HG03139 (cell line): ENCODE measurements around the gene TNRC6C.
"Not testable (repeated sequence)": the region's sequence is repeated elsewhere in the genome, so short reads cannot be mapped to it uniquely, and the experiment has no call there.

ENCODE experiments used
- ATAC-seq: cut with Tn5 transposase; IDR thresholded peaks from one replicate; pipeline ENCODE4 v1.9.1; 2021; ENCODE audit not compliant: unreplicated experiment

The TNRC6C gene

DNA sequence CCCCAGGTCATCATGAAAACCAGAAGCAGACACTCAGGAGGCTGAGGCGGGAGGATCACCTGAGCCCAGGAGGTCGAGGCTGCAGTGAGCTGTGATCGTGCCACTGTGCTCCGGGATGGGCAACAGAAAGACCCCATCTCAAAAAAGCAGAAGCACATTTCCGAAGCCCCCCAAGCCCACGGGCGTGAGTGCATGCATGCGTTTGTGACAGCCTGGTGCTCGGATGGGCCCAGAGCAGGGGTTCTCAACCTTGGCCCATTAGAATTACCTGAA lies 150.9 kb downstream of the TNRC6C start:
- no peak for ATAC-seq

DNA sequence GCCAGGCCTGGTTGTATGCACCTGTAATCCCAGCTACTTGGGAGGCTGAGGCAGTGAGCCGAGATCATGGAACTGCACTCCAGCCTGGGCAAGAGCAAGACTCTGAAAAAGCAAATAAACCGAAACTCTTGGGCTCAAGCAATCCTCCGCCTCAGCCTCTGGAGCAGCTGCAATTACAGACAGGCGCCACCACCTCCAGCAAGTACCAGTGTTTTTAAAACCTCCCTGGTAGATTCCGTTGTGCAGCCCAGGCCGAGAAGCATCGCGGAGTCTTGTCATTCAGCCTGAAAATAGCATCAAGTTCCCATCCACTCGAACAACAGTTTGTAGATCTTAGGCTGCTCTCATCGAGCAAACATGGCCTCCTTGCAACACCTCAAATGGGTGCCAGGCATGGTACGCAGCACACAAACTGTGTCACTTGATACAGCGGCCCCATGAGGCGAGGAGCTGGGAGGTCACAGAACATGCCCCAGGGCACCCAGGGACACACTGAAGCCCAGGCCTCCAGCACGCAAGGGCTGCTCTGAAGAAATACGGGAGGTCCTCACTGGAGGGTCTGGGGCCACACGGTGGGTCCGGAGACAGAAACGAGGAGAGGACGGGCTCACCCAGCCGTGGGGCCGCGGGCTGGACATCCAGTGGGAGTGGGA lies 152.0 kb downstream of the TNRC6C start:
- no peak for ATAC-seq

DNA sequence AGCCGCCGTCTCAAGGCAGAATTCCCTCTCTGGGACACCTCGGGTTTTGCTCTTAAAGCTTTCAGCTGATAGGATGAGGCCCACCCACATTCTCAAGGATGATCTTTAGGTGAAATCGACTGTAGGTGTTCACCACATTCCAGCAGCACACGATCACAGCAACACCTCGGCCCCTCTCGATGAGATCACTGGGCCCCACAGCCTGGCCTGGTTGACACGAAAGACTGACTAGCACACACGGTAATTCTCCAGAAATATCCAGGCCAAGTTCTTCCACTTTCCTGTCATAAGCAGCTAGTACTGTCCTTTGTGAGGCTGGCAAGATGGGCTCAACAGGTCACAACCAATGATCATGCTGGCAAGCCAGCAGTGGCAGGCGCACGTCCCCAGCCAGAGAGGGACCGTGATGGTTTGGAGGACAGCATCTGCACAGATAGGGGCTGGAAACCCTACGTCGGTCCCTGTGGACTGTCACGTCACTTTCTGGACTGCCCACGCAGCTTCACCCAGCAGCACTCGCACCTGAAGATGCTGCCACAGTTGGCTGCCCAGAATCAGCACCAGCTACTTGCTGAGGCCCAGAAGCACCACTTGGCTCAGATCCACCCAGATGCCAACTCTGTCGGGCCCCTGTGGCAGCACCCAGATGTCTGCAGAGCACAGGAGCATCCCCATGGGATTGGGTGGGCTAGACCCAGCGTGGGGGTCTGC lies 152.7 kb downstream of the TNRC6C start:
- no peak for ATAC-seq

DNA sequence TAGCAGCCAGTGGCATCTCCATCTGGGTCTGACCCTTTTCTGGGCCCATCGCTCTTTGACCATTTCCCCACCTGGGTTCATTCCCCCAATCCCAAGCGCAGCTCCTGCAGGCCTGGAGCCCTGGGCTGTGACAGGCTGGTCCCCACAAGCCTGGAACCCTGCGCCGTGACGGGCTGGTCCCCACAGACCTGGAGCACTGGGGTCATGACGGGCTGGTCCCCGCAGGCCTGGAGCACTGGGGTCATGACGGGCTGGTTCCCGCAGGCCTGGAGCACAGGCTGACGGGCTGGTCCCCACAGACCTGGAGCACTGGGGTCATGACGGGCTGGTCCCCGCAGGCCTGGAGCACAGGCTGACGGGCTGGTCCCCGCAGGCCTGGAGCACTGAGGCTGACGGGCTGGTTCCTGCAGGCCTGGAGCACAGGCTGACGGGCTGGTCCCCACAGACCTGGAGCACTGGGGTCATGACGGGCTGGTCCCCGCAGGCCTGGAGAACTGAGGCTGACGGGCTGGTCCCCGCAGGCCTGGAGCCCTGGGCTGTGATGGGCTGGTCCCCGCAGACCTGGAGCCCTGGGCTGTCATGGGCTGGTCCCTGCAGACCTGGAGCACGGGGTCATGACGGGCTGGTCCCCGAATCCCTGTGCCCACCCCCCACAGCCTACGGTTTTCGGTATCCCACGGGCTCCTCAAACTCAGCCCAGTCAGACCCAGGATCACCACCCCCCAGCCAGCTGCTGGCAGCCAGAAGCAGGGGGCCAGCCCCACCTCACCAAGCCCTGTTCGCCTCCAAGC lies 153.4 kb downstream of the TNRC6C start:
- no peak for ATAC-seq

DNA sequence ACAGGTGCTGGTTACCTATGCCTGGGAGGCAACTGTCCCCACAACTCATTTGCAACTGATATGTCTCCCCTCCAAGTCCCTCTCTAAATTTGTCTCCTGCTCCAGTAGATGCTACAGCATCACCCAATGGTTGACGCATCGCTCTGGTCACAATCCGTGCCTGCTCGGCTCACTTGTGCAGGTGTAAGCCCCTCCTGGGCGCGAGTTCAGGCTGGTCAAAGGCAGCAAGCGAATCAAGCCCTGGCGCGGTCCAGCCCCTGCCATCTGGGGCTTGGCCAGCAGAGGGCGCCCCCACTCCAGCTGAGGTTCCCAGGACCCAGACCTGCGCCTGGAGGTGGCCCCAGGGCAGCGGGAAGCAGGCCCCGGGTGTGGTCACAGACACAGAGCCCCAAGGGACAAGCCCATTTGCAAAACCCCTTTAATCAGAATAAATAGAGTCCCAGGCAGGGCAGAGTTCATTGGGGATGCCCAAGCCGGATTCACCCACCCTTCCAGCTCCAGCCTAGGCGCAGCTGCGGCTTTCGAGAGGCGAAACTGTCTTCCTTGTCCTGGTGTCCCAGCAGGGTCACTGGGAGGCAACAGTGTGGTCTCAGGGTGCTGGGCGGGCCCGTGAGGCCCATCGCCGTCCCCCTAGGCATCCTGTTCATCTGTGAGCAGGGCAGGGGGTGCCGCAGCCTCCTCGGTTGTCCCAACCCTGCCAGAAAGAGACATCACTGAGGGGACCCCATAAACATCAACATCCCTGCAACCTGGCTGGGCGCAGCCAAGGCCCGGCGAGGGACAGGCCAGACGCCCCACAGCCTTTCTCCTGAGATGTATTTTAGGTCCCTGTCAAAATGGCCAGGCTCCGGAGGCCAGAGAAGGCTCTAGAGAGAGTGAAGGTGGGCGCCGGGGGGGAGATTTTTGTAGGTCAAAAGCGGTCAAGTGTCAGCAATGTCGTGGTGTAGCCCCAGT lies 154.3 kb downstream of the TNRC6C start:
- no peak for ATAC-seq

DNA sequence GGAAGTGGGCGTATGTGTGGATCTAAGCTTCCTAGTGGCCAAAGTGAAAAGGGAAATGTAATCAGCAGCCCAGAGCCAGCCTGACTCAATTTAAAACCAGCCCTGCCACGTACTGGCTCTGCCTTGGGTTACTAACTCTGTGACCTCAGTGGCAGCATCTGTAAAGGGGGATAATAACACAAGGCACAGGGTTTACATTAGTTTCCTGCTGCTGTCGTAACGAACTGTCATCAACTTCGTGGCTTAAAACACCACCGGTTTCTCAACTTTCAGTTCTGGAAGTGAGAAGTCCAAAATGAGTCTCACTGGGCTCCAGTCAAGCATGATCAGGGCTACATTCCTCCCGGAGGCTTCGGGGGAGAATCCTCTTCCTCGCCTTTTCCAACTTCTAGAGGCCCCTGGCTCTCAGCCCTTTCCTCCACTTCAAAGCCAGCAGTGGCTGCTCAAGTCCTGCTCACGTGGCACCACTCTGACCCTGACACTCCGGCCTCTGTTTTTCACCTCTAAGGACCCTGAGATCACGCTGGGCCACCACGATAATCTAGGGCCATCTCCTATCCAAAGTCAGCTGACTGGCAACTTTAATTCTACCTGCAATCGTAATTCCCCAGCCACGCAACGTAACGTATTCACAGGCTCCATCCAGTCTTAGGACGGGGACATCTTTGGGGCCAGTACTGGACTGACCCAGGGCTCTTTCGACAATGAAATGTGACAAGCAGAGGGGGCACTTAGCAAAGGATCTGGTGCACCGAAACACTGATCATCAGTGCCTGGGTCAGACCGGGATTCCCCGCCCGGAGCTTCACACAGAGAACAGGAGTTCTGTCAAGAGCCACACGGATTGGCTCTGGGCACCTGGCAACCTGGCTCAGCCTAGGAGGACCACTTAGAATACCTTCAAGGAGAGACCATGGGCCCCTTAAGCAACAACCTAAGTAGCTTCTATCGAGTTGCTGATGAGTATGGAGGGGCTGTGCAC lies 155.6 kb downstream of the TNRC6C start:
- ATAC-seq: no peak

DNA sequence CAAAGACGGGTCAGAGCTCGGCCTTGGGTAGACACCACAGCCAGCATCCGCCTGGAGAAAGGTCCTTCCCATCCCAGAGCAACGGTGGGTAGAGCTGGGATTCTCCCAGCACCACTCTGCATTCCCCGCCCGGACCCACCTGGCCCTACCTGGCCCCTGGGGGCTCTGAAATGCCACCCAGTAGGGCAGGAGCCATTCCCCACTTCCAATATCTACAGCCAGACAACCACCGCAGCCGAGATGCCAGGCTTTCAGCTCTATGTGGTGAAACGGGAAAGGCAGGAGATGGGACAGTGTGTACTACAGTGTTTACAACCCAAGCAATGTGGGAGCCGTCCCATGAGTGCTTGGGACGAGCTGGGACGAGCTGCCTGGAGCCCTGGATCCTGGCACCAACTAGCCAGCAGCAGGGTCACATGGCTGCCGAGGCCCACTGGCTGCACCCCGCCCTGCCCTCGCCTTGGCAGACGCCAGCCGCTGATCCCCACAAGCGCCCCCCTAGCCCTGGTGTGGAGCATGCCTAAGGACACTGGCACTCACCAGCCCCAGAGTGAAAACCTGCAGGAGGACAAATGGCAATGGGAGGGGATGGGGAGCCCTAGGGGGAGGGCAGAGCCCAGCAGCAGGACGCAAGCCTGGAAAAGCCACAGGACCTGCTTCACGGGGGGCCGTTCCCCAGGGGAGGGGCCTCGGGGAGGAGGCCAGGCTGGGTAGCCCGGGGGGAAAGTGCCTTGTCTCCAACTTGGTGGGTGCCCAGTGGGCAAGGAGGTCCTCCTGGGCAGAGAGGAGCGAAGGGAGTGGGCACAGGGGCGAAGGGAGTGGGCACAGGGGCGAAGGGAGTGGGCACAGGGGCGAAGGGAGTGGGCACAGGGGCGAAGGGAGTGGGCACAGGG lies 156.6 kb downstream of the TNRC6C start:
- ATAC-seq: no peak

DNA sequence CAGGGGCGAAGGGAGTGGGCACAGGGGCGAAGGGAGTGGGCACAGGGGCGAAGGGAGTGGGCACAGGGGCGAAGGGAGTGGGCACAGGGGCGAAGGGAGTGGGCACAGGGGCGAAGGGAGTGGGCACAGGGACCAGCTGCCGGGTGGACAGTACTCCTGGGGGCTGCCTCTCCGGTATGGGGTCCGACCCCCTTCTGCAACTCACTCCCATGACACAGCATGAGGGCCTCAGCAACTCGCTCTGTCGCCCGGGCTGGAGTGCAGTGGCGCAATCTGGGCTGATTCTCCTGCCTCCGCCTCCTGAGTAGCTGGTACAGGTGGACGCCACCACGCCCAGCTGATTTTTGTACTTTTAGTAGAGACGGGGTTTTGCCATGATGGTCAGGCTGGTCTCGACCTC lies 157.3 kb downstream of the TNRC6C start:
- ATAC-seq: not testable (repeated sequence)

DNA sequence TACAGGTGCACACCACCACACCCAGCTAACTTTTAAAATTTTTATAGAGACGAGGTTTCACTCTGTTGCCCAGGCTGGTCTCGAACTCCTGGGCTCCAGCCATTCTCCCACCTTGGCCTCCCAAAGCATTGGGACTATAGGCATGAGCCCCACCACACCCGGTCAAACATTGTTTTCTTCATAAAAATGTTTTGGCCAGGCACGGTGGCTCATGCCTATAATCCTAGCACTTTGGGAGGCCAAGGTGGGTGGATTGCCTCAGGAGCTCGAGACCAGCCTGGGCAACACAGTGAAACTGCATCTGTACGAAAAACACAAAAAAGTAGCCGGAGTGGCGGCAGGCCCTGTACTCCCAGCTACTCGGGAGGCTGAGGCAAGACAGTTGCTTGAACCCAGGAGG lies 157.9 kb downstream of the TNRC6C start:
- ATAC-seq: no peak

DNA sequence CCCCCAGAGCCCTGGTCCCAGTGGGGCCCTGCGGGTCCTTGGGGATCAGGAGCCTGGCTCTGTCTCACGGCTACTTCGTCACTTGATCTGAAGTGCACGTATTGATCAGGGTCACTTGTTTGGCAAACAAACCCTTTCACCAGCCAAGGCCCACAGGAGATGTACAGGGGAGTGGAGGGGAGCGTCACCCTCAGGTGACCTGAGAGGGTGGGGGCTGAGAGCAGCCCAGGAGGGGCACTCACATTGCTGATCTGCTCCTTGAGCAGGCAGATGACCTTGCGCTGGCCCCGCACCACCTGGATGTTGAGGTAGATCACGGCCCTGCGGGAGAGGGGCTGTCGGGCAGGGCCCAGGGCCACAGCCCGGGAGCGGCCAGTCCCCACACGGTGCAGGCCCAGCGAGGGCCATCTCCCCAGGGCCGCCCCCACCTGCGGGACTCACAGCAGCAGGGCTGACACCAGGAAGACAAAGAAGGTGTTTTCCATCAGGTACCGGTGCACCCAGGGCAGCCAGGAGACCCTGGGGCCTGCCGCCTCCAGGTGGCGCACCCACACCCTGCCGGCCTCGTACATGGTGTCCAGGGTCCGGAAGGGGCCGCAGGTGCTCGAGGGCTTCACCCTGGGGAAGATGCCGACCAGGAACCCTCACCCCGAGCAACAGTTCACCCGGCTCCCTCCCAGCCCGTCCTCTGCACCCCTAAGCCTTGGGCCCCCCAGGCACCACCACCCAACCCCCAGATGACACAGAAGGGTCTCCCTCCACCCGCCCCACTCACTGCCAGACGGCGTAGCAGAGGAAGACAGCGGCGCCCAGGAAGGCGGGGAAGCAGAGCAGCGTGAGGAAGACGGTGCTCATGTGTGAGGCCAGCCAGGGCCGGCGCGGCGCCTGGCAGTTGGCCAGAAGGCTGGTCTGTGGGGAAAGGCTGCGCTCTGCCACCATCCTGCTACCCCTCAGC lies 158.8 kb downstream of the TNRC6C start:
- ATAC-seq: no peak

DNA sequence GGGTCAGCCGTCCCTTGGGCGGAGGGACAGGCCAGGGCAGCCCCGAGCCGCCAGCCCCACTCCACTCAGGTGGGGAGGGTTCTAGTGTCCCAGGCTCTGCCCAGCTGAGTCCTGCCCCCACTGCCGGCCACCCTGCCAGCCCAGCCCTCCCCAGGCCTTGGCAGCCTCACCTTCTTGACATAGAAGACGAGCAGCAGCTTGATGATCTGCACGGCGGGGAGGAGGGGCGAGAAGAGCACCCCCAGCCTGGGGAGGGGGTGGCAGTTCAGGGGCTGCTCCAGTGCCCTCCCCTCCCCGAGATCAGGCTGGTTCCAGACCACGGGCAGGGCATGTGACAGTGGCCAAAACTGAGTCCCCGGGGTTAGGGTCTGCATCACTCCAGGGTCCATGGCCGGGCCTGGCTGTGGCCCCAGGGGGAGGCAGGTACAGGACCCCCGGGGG lies 160.3 kb downstream of the TNRC6C start:
- no peak for ATAC-seq

DNA sequence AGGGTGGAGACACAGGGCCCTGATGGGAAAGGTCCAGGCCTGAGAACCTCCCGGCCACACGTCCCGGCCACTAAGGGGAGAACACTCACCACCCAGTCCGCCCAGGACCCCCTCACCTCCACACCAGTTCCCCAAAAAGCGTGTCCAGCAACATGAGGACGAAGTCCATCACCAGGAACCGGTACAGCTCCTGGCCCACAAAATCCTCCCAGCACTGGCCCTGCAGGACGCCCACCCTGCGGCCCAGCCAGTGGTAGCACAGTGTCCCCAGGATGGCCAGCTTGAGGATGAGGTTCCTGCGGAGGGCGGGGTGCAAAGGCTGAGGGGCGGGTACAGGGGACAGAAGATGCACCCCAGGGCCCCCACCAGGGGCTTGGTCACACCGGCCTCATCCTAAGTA lies 162.0 kb downstream of the TNRC6C start:
- no peak for ATAC-seq

DNA sequence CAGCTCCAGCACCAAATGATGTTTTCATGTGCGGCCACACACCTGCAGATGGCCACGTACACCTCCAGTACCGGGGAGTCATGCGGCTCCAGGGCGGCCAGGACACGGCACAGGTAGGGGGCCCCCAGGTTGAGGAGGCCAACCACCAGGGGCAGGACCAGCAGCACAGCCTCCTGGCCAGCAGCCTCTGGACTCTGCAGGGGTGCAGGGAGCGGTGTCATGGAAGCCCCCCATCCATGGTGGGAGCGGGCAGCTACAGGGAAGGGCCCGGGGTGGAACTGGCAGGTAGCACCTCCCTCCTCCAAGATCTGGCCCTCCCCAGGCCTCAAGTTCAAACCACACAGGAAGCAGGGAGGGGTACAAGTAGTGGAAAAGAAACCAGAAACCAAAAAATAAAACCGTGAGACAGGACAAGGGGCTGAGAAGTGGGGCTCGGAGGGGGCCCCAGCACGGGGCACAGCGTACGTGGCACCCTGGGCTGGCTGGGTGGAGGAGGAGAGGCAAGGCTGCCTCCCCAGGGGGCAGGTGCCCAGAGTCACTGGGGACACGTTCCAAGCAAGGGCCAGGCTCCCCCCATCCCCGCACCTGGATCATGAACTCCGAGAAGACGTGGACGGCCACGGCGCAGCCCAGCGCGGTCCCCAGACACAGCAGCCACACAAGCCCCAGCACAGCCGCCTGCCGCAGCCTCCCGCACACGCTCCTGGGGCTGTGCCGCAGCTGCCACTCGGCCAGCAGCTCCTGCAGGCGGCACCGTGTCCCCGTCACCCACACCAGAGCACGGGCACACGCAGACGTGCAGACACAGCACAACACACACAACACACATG lies 162.7 kb downstream of the TNRC6C start:
- no peak for ATAC-seq

DNA sequence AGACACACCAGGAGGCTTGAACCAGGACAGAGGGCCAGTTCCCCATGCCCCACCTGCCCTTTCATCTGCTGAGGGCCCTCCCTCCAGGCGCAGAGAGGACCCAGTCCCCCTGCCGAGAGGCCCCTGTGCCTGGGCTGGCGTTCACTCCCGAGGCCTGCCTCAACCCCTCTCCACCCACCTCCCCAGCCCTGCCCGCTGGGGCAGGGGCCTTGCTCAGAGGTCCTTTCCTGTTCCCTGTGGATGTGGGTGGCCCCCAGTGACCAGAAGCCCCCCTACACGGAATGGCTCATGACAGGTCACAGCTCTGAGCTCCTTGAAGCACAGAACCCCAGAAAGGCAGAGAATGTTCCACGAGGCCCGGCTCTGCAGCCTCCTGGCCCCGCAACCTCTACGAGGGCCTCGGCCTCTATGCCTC lies 163.3 kb downstream of the TNRC6C start:
- no peak for ATAC-seq

DNA sequence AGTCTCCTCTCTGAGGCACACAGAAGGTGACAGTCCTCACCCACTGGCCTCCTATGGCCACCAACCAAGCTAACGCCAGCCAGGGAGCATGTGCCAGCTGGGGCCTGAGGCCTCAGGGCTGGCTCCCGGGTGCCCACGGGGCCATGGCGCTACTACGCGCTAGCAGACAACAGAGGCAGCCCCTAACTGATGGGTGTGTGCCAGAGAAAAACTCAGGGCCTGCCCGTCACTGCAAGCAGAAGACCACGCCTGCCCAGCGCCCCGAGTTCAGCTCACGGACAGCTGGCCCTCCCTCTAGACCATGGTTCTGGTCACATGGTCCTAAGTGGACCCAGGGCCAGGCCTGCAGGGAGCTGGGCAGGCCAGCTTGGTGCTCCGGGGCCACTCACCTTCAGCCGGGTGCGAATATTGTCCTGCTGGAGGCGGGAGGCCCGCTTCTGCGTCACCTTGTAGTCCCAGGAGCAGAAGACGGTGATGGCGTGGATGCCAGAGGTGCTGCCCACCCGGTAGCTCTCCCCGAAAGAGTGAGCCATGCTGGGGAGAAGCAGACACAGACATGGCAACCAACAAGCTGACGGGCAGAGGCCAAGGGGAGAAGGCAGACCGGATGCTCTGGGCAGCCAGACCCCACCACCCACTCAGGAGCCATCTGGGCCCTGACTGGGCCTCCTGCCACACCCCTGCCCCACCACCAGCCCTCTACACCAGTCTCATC lies 163.9 kb downstream of the TNRC6C start:
- ATAC-seq: no peak

DNA sequence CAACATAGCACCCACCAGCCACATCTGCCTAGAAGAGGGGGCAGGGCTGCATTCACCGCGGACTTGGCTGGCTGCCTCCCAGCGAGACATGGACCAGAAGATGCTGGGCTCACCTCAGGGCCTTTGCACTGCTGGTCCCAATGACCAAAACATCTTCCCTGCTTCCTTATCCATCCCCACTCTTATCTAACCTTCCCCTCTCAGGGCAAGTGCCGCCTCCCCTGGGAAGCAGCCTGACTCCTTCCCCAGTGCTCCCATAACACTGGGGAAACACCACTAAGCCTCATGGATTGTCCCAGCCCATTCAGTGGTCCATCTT lies 164.4 kb downstream of the TNRC6C start:
- no peak for ATAC-seq
